Putamen (tissue), 1 donor: ENCODE data around the gene DDX59.

Source experiments
- DNase-seq: peaks from one replicate; pipeline ENCODE4 v3.0.0-alpha.2; 2016; ENCODE audit warnings: low spot score

DDX59 gene

GRCh38 chr1:200629876-200630514, 39.7 kb downstream of the DDX59 start:
- no peak for DNase-seq

- DNase-seq: no peak
Observed at GRCh38 chr1:200628223-200628881, 41.4 kb downstream of the DDX59 start.

- DNase-seq: no peak
Observed at GRCh38 chr1:200627575-200628222, 42.0 kb downstream of the DDX59 start.

- no peak for DNase-seq
Observed at GRCh38 chr1:200626853-200627534, 42.7 kb downstream of the DDX59 start.

GRCh38 chr1:200625381-200625824, 44.3 kb downstream of the DDX59 start:
- no peak for DNase-seq

- DNase-seq: no peak
Observed at GRCh38 chr1:200624679-200625335, 44.9 kb downstream of the DDX59 start.

- peak; percentile 86 for DNase-seq
Observed at GRCh38 chr1:200620273-200621131, 49.2 kb downstream of the DDX59 start, which contains the start of gene KIF14. Gene KIF14, minus strand, starts transcription at chr1:200620751. Its CDS starts 2,028 bp downstream, at chr1:200618723.

- no peak for DNase-seq
Observed at GRCh38 chr1:200619894-200620272, 49.8 kb downstream of the DDX59 start.

GRCh38 chr1:200610846-200611245, 58.9 kb downstream of the DDX59 start:
- no peak for DNase-seq

- DNase-seq: no peak
Observed at GRCh38 chr1:200602632-200603031, 67.1 kb downstream of the DDX59 start.
